Panc1 (cell line): ENCODE measurements around the gene EHBP1L1. TPM values are rescaled to one million over a fixed set of nuclear protein-coding genes. Genes with fewer than 3 reads are reported as not detected.

Experiments
- ATAC-seq: fragments of 200-7000 bp; cut with Tn5 transposase; 2 replicates; pipeline ENCODE4 v1.9.1; 2020; ENCODE audit warnings: mild to moderate bottlenecking, moderate library complexity
- BruUV-seq: library from RNA; stranded (reverse); fragments of 400-500 nt; replicated peaks from 2 replicates; lab custom pipeline; 2021; lab: Mats Ljungman, UMichigan
- CTCF ChIA-PET: fragments of 300-600 bp; sonication (Branson Sonifier 250); formaldehyde crosslinking; loops from one replicate; lab custom pipeline; 2022; ENCODE audit warnings: antibody characterized with exemption; lab: Charles Lee
- POLR2A ChIA-PET: fragments of 300-600 bp; sonication (Branson Sonifier 250); formaldehyde crosslinking; loops from one replicate; lab custom pipeline; 2022; ENCODE audit warnings: antibody characterized with exemption; lab: Charles Lee
- DNase-seq: peaks from one replicate; pipeline ENCODE4 v3.0.0-alpha.2; 2010; ENCODE audit warnings: low read depth, low spot score
- H3K27ac ChIP-seq: 2 replicates; pipeline ENCODE4 v1.5.1; 2011; ENCODE audit warnings: mild to moderate bottlenecking, low read length, inconsistent platforms
- H3K27me3 ChIP-seq: fragments of 200-500 bp; sonication (Bioruptor generic); 2 replicates; pipeline ENCODE4 v1.6.0; 2014; ENCODE audit warnings: low read length, inconsistent platforms; ENCODE audit not compliant: control insufficient read depth, insufficient read depth
- H3K36me3 ChIP-seq: fragments of 200-500 bp; sonication (Bioruptor generic); 2 replicates; pipeline ENCODE4 v1.5.1; 2014; ENCODE audit warnings: inconsistent platforms, mild to moderate bottlenecking, low read length, moderate library complexity; ENCODE audit not compliant: control insufficient read depth, insufficient read depth
- H3K4me1 ChIP-seq: 2 replicates; pipeline ENCODE4 v1.5.1; 2011; ENCODE audit warnings: inconsistent platforms, mild to moderate bottlenecking, low read length, moderate library complexity; ENCODE audit not compliant: control insufficient read depth, insufficient read depth
- H3K4me3 ChIP-seq, 2 experiments: 2 replicates each; pipeline ENCODE4 v1.5.1; 2011 to 2012; ENCODE audit warnings: low read depth in 2 of 2, low read length in 2 of 2, mild to moderate bottlenecking in 2 of 2, inconsistent platforms in 1 of 2, moderate library complexity in 1 of 2
- H3K9me3 ChIP-seq: fragments of 200-500 bp; sonication (Bioruptor generic); 2 replicates; pipeline ENCODE4 v1.5.1; 2014; ENCODE audit warnings: low read depth, mild to moderate bottlenecking, inconsistent platforms, low read length, moderate library complexity; ENCODE audit not compliant: control insufficient read depth, insufficient read depth
- CTCF ChIP-seq: fragments of 450-650 bp; IDR thresholded peaks from 2 replicates; pipeline ENCODE4 v1.5.1; 2017; ENCODE audit warnings: mild to moderate bottlenecking
- POLR2AphosphoS5 ChIP-seq: IDR thresholded peaks from 2 replicates; pipeline ENCODE4 v1.6.1; 2012; ENCODE audit warnings: mild to moderate bottlenecking, low read depth, low read length, moderate library complexity
- REST ChIP-seq, 2 experiments: IDR thresholded peaks; 2 replicates each; pipeline ENCODE4 v1.6.1; 2011 to 2012; ENCODE audit warnings: low read depth in 2 of 2, control low read depth in 1 of 2, low read length in 1 of 2, mild to moderate bottlenecking in 1 of 2, moderate library complexity in 1 of 2; ENCODE audit not compliant: insufficient read depth in 1 of 2
- SIN3A ChIP-seq: IDR thresholded peaks from 2 replicates; pipeline ENCODE4 v1.6.1; 2012; ENCODE audit warnings: low read depth, mild to moderate bottlenecking, low read length, moderate library complexity, borderline replicate concordance; ENCODE audit not compliant: insufficient read depth
- TCF7L2 ChIP-seq: IDR thresholded peaks from 2 replicates; pipeline ENCODE4 v1.6.1; 2011; ENCODE audit warnings: mild to moderate bottlenecking, low read depth, low read length, inconsistent platforms
- in situ Hi-C: cut with HindIII; loops from 2 replicates; pipeline ENCODE4 v1.10.0; 2016; ENCODE audit warnings: low sequenced_read_pairs, low pct_unique_long_range_greater_than_20kb
- intact Hi-C: fragments of 100-400 bp; cut with micrococcal nuclease; formaldehyde crosslinking; loops from one replicate; pipeline ENCODE4 v1.10.0; 2022; ENCODE audit not compliant: unreplicated experiment
- total RNA-seq: library from RNA; stranded (reverse); gene quantifications from one replicate; pipeline ENCODE4 v1.2.1, GENCODE V29; 2021; ENCODE audit not compliant: unreplicated experiment

EHBP1L1 gene
- total RNA-seq, 1 experiment from 2014 or later: 108 TPM

- intact Hi-C loops: loop anchor here (1.0 kb wide), 1 partner anchor 31 kb away; the partner anchor contains the start of gene FAM89B
- Histone ChIP-seq H3K27me3 (no peaks in the 10 kb centered on the region), H3K36me3 (peaks cover 2% of the 10 kb centered on the region; the same call in 1 of the 2 replicates), H3K4me1 (peaks cover 18% of the 10 kb centered on the region), H3K9me3 (no peaks in the 10 kb centered on the region), H3K27ac (peak overlapping the region; percentile 79), H3K4me3 (peak overlapping the region; percentile 64 to 68)
- peak; percentile 1; the same call in 1 of the 2 replicates for ATAC-seq
- no TSS peak for BruUV-seq
- in situ Hi-C loops: no loop called here
- DNase-seq: no peak
- TF ChIP-seq REST (IDR thresholded peaks at IDR 0.05; ENCODE audit: insufficient read depth in 1 of 2, low read depth in 2 of 2, low read length in 1 of 2): no peak
- TF ChIP-seq SIN3A: no peak
- TF ChIP-seq CTCF: no peak
- TF ChIP-seq POLR2AphosphoS5: no peak
- TF ChIP-seq TCF7L2: no peak
- POLR2A ChIA-PET: interaction anchor here (0.5 to 0.7 kb wide), 3 partner anchors 16 to 1967 kb away, joined by 3 read pairs; partner anchors contain the start of gene SCYL1
- CTCF ChIA-PET: interaction anchor here (0.5 to 2.7 kb wide), 6 partner anchors 11 to 101 kb away, joined by 3 to 22 read pairs (median 4); partner anchors contain the start of genes FAM89B and ZNRD2
Measured at GRCh38 chr11:65541093-65541982, 34.5 kb upstream of the EHBP1L1 start.

- no TSS peak for BruUV-seq
- peaks cover 2% of the 10 kb centered on the region; the same call in 1 of the 2 replicates for H3K36me3 ChIP-seq
- H3K27ac ChIP-seq: no peak overlapping the region
- ChIA-PET CTCF (interaction anchor here (0.7 kb wide), 1 partner anchor 24 kb away, joined by 7 read pairs; no protein-coding TSS in a partner anchor), POLR2A (interaction anchor here (0.6 kb wide), 1 partner anchor 133 kb away, joined by 4 read pairs; no protein-coding TSS in a partner anchor)
- ATAC-seq (no peak), DNase-seq (no peak)
- H3K27me3 ChIP-seq: no peaks in the 10 kb centered on the region
- in situ Hi-C loops (no loop called here), intact Hi-C loops (no loop called here)
- TF ChIP-seq CTCF (no peak), REST (IDR thresholded peaks at IDR 0.05; ENCODE audit: insufficient read depth in 1 of 2, low read depth in 2 of 2, low read length in 1 of 2) (no peak), SIN3A (no peak), TCF7L2 (no peak)
- no peak overlapping the region for H3K4me3 ChIP-seq
- no peaks in the 10 kb centered on the region for H3K9me3 ChIP-seq
- H3K4me1 ChIP-seq: peaks cover 9% of the 10 kb centered on the region
Measured at GRCh38 chr11:65542738-65543390, 33.0 kb upstream of the EHBP1L1 start.
